CD14-positive monocyte (primary cell): ENCODE results near the gene HNRNPH1. TPM values are rescaled to one million over a fixed set of nuclear protein-coding genes. Genes with fewer than 3 reads are reported as not detected.

Source experiments
- DNase-seq, 3 donors: peaks; one replicate each; pipeline ENCODE4 v3.0.0-alpha.2; 2011 to 2022
- H2AFZ ChIP-seq: 2 replicates; pipeline ENCODE4 v1.6.0; 2012; ENCODE audit warnings: mild to moderate bottlenecking, low read depth, low read length, inconsistent platforms; ENCODE audit not compliant: insufficient read depth, poor library complexity, severe bottlenecking
- H3K27ac ChIP-seq, 2 donors: 1 replicate in 1 of 2; 2 replicates in 1 of 2; pipeline ENCODE4 v1.5.1; 2012 to 2013; ENCODE audit warnings: low read length in 2 of 2, control low read depth in 1 of 2, inconsistent platforms in 1 of 2, low read depth in 1 of 2, mild to moderate bottlenecking in 1 of 2
- H3K27me3 ChIP-seq, 2 donors: one replicate each; pipeline versions ENCODE4 v1.6.0 to v1.6.1; 2011 to 2013; ENCODE audit warnings: low read length in 2 of 2; ENCODE audit not compliant: control insufficient read depth in 2 of 2, insufficient read depth in 2 of 2
- H3K36me3 ChIP-seq, 2 donors: replicated peaks in 1 of 2; 1 replicate in 1 of 2; 2 replicates in 1 of 2; pipeline versions ENCODE4 v1.5.1 to v1.6.1; 2012 to 2013; ENCODE audit warnings: low read length in 2 of 2, control low read depth in 1 of 2, inconsistent platforms in 1 of 2, mild to moderate bottlenecking in 1 of 2; ENCODE audit not compliant: insufficient read depth in 2 of 2, control insufficient read depth in 1 of 2
- H3K4me1 ChIP-seq, 2 donors: 1 replicate in 1 of 2; 2 replicates in 1 of 2; pipeline versions ENCODE4 v1.5.1 to v1.6.1; 2012 to 2013; ENCODE audit warnings: low read length in 2 of 2, control low read depth in 1 of 2, inconsistent platforms in 1 of 2, mild to moderate bottlenecking in 1 of 2, moderate library complexity in 1 of 2; ENCODE audit not compliant: insufficient read depth in 2 of 2, control insufficient read depth in 1 of 2
- H3K4me2 ChIP-seq: replicated peaks from 2 replicates; pipeline ENCODE3; 2012; ENCODE audit warnings: low read length, moderate library complexity, mild to moderate bottlenecking; ENCODE audit not compliant: poor library complexity, severe bottlenecking; ENCODE audit errors: extremely low read depth
- H3K4me3 ChIP-seq, 3 experiments: fragments of 200-600 bp in 1 of 3; sonication (generic) in 1 of 3; replicated peaks in 1 of 3; 1 replicate in 2 of 3; 2 replicates in 1 of 3; pipeline ENCODE4 v1.5.1; 2011 to 2013; ENCODE audit warnings: low read length in 3 of 3, mild to moderate bottlenecking in 3 of 3, control low read depth in 2 of 3, low read depth in 2 of 3, inconsistent platforms in 1 of 3, moderate library complexity in 1 of 3
- H3K79me2 ChIP-seq: 2 replicates; pipeline ENCODE4 v1.6.0; 2012; ENCODE audit warnings: mild to moderate bottlenecking, control low read depth, inconsistent platforms, low read length, moderate library complexity; ENCODE audit not compliant: insufficient read depth
- H3K9ac ChIP-seq: 2 replicates; pipeline ENCODE4 v1.6.0; 2017; ENCODE audit warnings: low read length, mild to moderate bottlenecking; ENCODE audit not compliant: insufficient read depth, poor library complexity, severe bottlenecking
- H3K9me3 ChIP-seq, 2 donors: replicated peaks in 1 of 2; 1 replicate in 1 of 2; 2 replicates in 1 of 2; pipeline versions ENCODE4 v1.5.1 to v1.6.1; 2012 to 2013; ENCODE audit warnings: low read length in 2 of 2, control low read depth in 1 of 2; ENCODE audit not compliant: control insufficient read depth in 1 of 2, insufficient read depth in 1 of 2
- H4K20me1 ChIP-seq: 2 replicates; pipeline ENCODE4 v1.6.0; 2012; ENCODE audit warnings: mild to moderate bottlenecking, low read length, control low read depth, moderate library complexity; ENCODE audit not compliant: insufficient read depth
- H3K27ac Mint-ChIP-seq, 7 donors: one replicate each; pipeline ENCODE4 v1.8.0; 2020; ENCODE audit warnings: mild to moderate bottlenecking in 7 of 7, mixed read lengths in 7 of 7, moderate library complexity in 6 of 7, inconsistent platforms in 2 of 7
- H3K27me3 Mint-ChIP-seq, 3 donors: one replicate each; pipeline ENCODE4 v1.8.0; 2021 to 2022; ENCODE audit warnings: low read depth in 3 of 3, mild to moderate bottlenecking in 3 of 3, mixed read lengths in 3 of 3, moderate library complexity in 3 of 3, inconsistent platforms in 1 of 3
- H3K36me3 Mint-ChIP-seq, 2 donors: one replicate each; pipeline ENCODE4 v1.8.0; 2020; ENCODE audit warnings: mixed read lengths in 2 of 2, inconsistent platforms in 1 of 2, mild to moderate bottlenecking in 1 of 2
- H3K4me1 Mint-ChIP-seq: one replicate; pipeline ENCODE4 v1.8.0; 2020; ENCODE audit warnings: mild to moderate bottlenecking, mixed read lengths
- H3K4me3 Mint-ChIP-seq, 2 donors: one replicate each; pipeline ENCODE4 v1.8.0; 2020; ENCODE audit warnings: mild to moderate bottlenecking in 2 of 2, mixed read lengths in 2 of 2, moderate library complexity in 1 of 2
- H3K9me3 Mint-ChIP-seq, 7 donors: one replicate each; pipeline ENCODE4 v1.8.0; 2020 to 2022; ENCODE audit warnings: mixed read lengths in 7 of 7, mild to moderate bottlenecking in 6 of 7, moderate library complexity in 6 of 7, inconsistent platforms in 2 of 7
- WGBS: methylation state at CpG from one replicate; pipeline ENCODE4 v1.1.5; 2013; ENCODE audit warnings: missing lambda C conversion rate; ENCODE audit not compliant: insufficient coverage; 5-methylcytosine and 5-hydroxymethylcytosine counted together
- intact Hi-C, 2 donors: fragments of 100-400 bp; cut with micrococcal nuclease; formaldehyde crosslinking; loops; one replicate each; pipeline versions ENCODE4 v1.15.0 to v1.15.1; 2023
- polyA plus RNA-seq, 3 donors: library from polyadenylated mRNA; depleted of rRNA in 1 of 3; unstranded in 2 of 3; stranded (reverse) in 1 of 3; fragments of 300-500 nt in 2 of 3; fragments of >200 nt in 1 of 3; fragmentation: Illumina TruSeq in 2 of 3; gene quantifications; 1 replicate in 2 of 3; 2 replicates in 1 of 3; pipeline ENCODE4 v1.2.3, GENCODE V29; 2012 to 2021
- TF ChIP-seq, protein P1 (sequence below): fragments of 200-600 bp; IDR thresholded peaks from one replicate; pipeline ENCODE4 v1.8.0; 2022; ENCODE audit warnings: antibody characterized with exemption, mild to moderate bottlenecking

Gene HNRNPH1
- polyA plus RNA-seq, 3 donors: 47.4 to 522 (median 51.9) TPM

DNA sequence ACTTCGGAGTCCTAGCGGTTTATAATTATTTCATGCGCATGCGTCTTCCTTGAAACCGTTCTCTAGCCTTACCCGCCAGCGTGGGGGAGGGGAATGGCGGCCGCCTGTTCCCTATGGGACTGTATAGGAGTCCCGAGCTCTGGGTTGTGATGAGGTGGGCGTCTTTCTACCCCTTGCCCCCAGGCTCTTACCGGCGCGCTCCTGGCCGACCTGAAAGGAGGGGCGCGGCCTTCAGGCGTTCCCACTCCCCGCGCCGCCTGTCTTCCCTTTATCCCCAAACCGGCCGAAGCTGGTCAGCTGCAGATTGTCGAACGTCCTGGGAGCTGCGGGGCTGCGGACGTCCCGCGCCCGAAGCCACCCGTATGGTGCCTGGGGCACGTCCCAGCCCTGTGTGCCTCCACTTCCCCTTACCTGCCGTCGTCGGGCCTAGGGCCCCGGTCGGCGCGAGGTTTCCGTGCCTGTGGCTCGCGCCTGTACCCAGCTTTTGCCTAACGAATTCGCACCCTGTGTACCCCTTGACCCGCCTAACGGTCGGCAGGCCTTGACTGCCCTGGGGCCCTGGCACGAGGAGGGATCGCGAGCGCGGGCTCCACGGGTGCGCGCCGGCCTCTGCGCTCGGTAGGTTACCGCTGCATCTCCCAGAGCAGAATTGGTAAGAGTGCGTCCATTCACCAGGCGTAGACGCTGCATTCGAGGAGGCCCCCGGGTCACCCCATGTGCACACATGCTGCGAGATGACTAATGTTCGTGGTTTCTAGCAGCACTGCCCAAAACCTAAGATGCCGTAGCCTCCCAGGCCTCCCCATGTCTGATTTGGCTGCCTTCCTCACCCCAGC is 653 bp upstream of the HNRNPH1 start:
- WGBS: 13% methylated on average over 57 of the region's 68 CpGs
- no peaks in the 10 kb centered on the region for H3K9me3 Mint-ChIP-seq
- H3K27ac ChIP-seq: peak overlapping the region; percentile 92 to 98
- H3K4me3 ChIP-seq: peak overlapping the region; percentile 95 to 99 (median 99)
- peak overlapping the region; percentile 98 for H2AFZ ChIP-seq
- no peaks in the 10 kb centered on the region for H3K27me3 ChIP-seq
- intact Hi-C loops: loop anchor here (2.0 to 10.0 kb wide), 5 partner anchors 69 to 201 kb away; partner anchors contain the start of genes RUFY1 (in 2 of the 2), CANX (in 1 of the 2) and SQSTM1 (in 1 of the 2)
- H3K79me2 ChIP-seq: peaks cover 52% of the 10 kb centered on the region
- H3K36me3 ChIP-seq: peaks cover 28 to 30% of the 10 kb centered on the region in 2 donors
- H3K36me3 Mint-ChIP-seq: peaks cover 27 to 36% of the 10 kb centered on the region in 2 donors
- H3K4me1 Mint-ChIP-seq: peaks cover 38% of the 10 kb centered on the region
- peak overlapping the region; percentile 99 for H3K9ac ChIP-seq
- DNase-seq: peak; percentile 72 to 83 (median 73)
- peaks cover 35 to 49% of the 10 kb centered on the region in 2 donors for H3K4me1 ChIP-seq
- peak overlapping the region; percentile 94 to 99 (median 98) for H3K27ac Mint-ChIP-seq
- peaks cover 40% of the 10 kb centered on the region for H4K20me1 ChIP-seq
- TF ChIP-seq, protein P1, sequence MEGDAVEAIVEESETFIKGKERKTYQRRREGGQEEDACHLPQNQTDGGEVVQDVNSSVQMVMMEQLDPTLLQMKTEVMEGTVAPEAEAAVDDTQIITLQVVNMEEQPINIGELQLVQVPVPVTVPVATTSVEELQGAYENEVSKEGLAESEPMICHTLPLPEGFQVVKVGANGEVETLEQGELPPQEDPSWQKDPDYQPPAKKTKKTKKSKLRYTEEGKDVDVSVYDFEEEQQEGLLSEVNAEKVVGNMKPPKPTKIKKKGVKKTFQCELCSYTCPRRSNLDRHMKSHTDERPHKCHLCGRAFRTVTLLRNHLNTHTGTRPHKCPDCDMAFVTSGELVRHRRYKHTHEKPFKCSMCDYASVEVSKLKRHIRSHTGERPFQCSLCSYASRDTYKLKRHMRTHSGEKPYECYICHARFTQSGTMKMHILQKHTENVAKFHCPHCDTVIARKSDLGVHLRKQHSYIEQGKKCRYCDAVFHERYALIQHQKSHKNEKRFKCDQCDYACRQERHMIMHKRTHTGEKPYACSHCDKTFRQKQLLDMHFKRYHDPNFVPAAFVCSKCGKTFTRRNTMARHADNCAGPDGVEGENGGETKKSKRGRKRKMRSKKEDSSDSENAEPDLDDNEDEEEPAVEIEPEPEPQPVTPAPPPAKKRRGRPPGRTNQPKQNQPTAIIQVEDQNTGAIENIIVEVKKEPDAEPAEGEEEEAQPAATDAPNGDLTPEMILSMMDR: no peak
- no peaks in the 10 kb centered on the region for H3K9me3 ChIP-seq
- peak overlapping the region; percentile 94 to 98 for H3K4me3 Mint-ChIP-seq
- peak overlapping the region; percentile 84 for H3K4me2 ChIP-seq
- H3K27me3 Mint-ChIP-seq: no peaks in the 10 kb centered on the region

DNA sequence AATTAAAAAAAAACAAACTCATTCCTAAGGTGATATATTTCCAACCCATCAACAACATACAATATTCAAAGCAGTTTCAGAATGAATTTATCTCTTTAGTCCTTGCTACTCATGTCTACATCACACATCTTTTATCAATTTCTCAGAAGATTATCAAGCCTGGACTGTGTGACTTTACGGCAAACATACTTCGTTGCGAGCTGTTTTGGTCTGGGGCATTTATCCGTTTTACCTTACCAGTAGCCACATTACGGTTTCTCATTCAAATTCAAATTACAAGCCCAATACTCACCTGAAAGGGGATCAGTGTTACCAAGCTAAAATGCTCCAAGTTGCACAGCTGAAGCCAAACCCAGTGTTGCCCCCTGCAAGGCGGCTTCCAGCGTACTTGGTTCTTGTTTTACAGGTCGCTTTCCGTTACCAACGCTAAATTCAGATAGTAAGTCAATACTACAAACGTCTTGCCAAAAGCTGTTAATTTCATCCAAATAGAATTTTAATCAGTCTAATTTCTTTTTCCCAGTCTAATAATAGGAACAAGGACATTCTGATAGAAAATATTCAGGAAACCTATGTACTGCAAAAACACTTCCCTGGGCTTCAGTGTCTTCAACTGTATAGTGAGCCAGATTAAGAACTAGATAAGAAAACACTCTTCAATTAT is 1.8 kb downstream of the HNRNPH1 start:
- H3K36me3 Mint-ChIP-seq: peaks cover 48 to 54% of the 10 kb centered on the region in 2 donors
- no peaks in the 10 kb centered on the region for H3K9me3 ChIP-seq
- peak overlapping the region; percentile 72 for H3K9ac ChIP-seq
- WGBS: 9% methylated on average over 9 of the region's 11 CpGs
- no peaks in the 10 kb centered on the region for H3K27me3 ChIP-seq
- no peak overlapping the region for H2AFZ ChIP-seq
- TF ChIP-seq, protein P1: no peak
- peak overlapping the region; percentile 91 to 94 for H3K4me3 Mint-ChIP-seq
- peak overlapping the region; percentile 81 to 99 (median 91) for H3K27ac Mint-ChIP-seq
- no peak for DNase-seq
- peak overlapping the region; percentile 84 for H3K4me2 ChIP-seq
- H3K79me2 ChIP-seq: peaks cover 76% of the 10 kb centered on the region
- peak overlapping the region; percentile 95 to 99 (median 99) for H3K4me3 ChIP-seq
- H3K27me3 Mint-ChIP-seq: no peaks in the 10 kb centered on the region
- H3K36me3 ChIP-seq: peaks cover 52 to 54% of the 10 kb centered on the region in 2 donors
- H3K4me1 Mint-ChIP-seq: peaks cover 41% of the 10 kb centered on the region
- peak overlapping the region in 1 of 2 donors; percentile 78 for H3K27ac ChIP-seq
- intact Hi-C loops: loop anchor here in 1 of 2 donors (5.0 to 10.0 kb wide), 4 partner anchors 67 to 203 kb away; partner anchors contain the start of genes CANX, RUFY1 and SQSTM1
- no peaks in the 10 kb centered on the region for H3K9me3 Mint-ChIP-seq
- H4K20me1 ChIP-seq: peaks cover 65% of the 10 kb centered on the region
- peaks cover 37 to 53% of the 10 kb centered on the region in 2 donors for H3K4me1 ChIP-seq
